Liver (tissue), 3 donors: ENCODE results near the gene GAGE1.
"Not testable (repeated sequence)": the region's sequence is repeated elsewhere in the genome, so short reads cannot be mapped to it uniquely, and the experiment has no call there.

Experiments
- EGR1 ChIP-seq, 2 donors: IDR thresholded peaks; 2 replicates each; pipeline ENCODE4 v1.6.1; 2016 to 2018; ENCODE audit warnings: antibody characterized with exemption in 2 of 2, low read depth in 2 of 2
- FOXA1 ChIP-seq: IDR thresholded peaks from 2 replicates; pipeline ENCODE4 v1.6.1; 2016; ENCODE audit warnings: antibody characterized with exemption
- GABPA ChIP-seq, 2 donors: IDR thresholded peaks in 1 of 2; conservative IDR thresholded peaks in 1 of 2; 2 replicates each; pipeline ENCODE4 v1.6.1; 2016; ENCODE audit warnings: antibody characterized with exemption in 2 of 2, mild to moderate bottlenecking in 1 of 2, moderate library complexity in 1 of 2
- HNF4A ChIP-seq, 2 donors: conservative IDR thresholded peaks; 2 replicates each; pipeline ENCODE4 v1.6.1; 2016; ENCODE audit warnings: antibody characterized with exemption in 2 of 2, mild to moderate bottlenecking in 2 of 2
- RAD21 ChIP-seq, 2 donors: IDR thresholded peaks; 2 replicates each; pipeline ENCODE4 v1.6.1; 2016; ENCODE audit warnings: antibody characterized with exemption in 2 of 2, mild to moderate bottlenecking in 2 of 2
- SP1 ChIP-seq: IDR thresholded peaks from 2 replicates; pipeline ENCODE4 v1.6.1; 2018; ENCODE audit warnings: antibody characterized with exemption, mild to moderate bottlenecking
- TAF1 ChIP-seq: conservative IDR thresholded peaks from 2 replicates; pipeline ENCODE4 v1.6.1; 2016; ENCODE audit warnings: antibody characterized with exemption, mild to moderate bottlenecking
- YY1 ChIP-seq: IDR thresholded peaks from 2 replicates; pipeline ENCODE4 v1.6.1; 2016; ENCODE audit warnings: antibody characterized with exemption, mild to moderate bottlenecking
- TF ChIP-seq, protein P1 (sequence below): fragments of 150-350 bp; IDR thresholded peaks from 2 replicates; pipeline ENCODE4 v1.5.1; 2017; ENCODE audit warnings: improper control_type of control experiment, low read depth, low read length; ENCODE audit not compliant: missing input control
- TF ChIP-seq, protein P2 (sequence below): IDR thresholded peaks from 2 replicates; pipeline ENCODE4 v1.6.1; 2016; ENCODE audit warnings: antibody characterized with exemption
- TF ChIP-seq, protein P3 (sequence below): IDR thresholded peaks from 2 replicates; pipeline ENCODE4 v1.6.1; 2016; ENCODE audit warnings: antibody characterized with exemption, mild to moderate bottlenecking
- TF ChIP-seq, protein P4 (sequence below): IDR thresholded peaks from 2 replicates; pipeline ENCODE4 v1.6.1; 2016; ENCODE audit warnings: antibody characterized with exemption
- TF ChIP-seq, protein P5 (sequence below): IDR thresholded peaks from 2 replicates; pipeline ENCODE4 v1.6.1; 2016; ENCODE audit warnings: antibody characterized with exemption
- donor health status: healthy.
- donor health status: healthy.

DNA sequence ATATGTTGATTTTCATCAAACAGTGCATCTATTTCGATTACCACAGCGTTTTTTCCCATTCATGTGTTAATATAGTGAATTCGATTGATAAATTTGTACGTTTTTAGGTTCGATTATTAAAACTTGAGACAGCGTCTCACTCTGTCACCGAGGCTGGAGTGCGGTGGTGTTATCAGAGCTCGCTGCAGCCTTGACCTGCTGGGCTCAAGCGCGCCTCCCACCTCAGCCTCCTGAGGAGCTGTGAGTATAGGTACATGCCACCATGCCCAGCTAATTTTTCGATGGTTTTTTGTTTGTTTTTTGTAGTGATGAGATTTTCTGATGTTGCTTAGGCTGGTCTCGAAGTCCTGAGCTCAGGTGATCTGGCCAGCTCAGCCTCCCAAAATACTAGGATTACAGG, 29.7 kb upstream of the GAGE1 start:
- TF ChIP-seq, protein P1, sequence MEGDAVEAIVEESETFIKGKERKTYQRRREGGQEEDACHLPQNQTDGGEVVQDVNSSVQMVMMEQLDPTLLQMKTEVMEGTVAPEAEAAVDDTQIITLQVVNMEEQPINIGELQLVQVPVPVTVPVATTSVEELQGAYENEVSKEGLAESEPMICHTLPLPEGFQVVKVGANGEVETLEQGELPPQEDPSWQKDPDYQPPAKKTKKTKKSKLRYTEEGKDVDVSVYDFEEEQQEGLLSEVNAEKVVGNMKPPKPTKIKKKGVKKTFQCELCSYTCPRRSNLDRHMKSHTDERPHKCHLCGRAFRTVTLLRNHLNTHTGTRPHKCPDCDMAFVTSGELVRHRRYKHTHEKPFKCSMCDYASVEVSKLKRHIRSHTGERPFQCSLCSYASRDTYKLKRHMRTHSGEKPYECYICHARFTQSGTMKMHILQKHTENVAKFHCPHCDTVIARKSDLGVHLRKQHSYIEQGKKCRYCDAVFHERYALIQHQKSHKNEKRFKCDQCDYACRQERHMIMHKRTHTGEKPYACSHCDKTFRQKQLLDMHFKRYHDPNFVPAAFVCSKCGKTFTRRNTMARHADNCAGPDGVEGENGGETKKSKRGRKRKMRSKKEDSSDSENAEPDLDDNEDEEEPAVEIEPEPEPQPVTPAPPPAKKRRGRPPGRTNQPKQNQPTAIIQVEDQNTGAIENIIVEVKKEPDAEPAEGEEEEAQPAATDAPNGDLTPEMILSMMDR = not testable (repeated sequence)
- TF ChIP-seq, protein P2, sequence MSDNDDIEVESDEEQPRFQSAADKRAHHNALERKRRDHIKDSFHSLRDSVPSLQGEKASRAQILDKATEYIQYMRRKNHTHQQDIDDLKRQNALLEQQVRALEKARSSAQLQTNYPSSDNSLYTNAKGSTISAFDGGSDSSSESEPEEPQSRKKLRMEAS = not testable (repeated sequence)
- not testable (repeated sequence) for TF ChIP-seq YY1; FOXA1; EGR1 (IDR thresholded peaks at IDR 0.05; ENCODE audit: low read depth in 2 of 2); RAD21 (IDR thresholded peaks at IDR 0.05); GABPA (IDR thresholded peaks at IDR 0.05 in 1 of 2, conservative IDR thresholded peaks at IDR 0.05 in 1 of 2); SP1; TAF1; HNF4A (conservative IDR thresholded peaks at IDR 0.05)
- TF ChIP-seq, protein P3, sequence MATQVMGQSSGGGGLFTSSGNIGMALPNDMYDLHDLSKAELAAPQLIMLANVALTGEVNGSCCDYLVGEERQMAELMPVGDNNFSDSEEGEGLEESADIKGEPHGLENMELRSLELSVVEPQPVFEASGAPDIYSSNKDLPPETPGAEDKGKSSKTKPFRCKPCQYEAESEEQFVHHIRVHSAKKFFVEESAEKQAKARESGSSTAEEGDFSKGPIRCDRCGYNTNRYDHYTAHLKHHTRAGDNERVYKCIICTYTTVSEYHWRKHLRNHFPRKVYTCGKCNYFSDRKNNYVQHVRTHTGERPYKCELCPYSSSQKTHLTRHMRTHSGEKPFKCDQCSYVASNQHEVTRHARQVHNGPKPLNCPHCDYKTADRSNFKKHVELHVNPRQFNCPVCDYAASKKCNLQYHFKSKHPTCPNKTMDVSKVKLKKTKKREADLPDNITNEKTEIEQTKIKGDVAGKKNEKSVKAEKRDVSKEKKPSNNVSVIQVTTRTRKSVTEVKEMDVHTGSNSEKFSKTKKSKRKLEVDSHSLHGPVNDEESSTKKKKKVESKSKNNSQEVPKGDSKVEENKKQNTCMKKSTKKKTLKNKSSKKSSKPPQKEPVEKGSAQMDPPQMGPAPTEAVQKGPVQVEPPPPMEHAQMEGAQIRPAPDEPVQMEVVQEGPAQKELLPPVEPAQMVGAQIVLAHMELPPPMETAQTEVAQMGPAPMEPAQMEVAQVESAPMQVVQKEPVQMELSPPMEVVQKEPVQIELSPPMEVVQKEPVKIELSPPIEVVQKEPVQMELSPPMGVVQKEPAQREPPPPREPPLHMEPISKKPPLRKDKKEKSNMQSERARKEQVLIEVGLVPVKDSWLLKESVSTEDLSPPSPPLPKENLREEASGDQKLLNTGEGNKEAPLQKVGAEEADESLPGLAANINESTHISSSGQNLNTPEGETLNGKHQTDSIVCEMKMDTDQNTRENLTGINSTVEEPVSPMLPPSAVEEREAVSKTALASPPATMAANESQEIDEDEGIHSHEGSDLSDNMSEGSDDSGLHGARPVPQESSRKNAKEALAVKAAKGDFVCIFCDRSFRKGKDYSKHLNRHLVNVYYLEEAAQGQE = not testable (repeated sequence)
- TF ChIP-seq, protein P4, sequence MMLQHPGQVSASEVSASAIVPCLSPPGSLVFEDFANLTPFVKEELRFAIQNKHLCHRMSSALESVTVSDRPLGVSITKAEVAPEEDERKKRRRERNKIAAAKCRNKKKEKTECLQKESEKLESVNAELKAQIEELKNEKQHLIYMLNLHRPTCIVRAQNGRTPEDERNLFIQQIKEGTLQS = not testable (repeated sequence)
- TF ChIP-seq, protein P5, sequence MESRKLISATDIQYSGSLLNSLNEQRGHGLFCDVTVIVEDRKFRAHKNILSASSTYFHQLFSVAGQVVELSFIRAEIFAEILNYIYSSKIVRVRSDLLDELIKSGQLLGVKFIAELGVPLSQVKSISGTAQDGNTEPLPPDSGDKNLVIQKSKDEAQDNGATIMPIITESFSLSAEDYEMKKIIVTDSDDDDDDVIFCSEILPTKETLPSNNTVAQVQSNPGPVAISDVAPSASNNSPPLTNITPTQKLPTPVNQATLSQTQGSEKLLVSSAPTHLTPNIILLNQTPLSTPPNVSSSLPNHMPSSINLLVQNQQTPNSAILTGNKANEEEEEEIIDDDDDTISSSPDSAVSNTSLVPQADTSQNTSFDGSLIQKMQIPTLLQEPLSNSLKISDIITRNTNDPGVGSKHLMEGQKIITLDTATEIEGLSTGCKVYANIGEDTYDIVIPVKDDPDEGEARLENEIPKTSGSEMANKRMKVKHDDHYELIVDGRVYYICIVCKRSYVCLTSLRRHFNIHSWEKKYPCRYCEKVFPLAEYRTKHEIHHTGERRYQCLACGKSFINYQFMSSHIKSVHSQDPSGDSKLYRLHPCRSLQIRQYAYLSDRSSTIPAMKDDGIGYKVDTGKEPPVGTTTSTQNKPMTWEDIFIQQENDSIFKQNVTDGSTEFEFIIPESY = not testable (repeated sequence)
